OCI-LY3 (cell line): ENCODE results near the gene TMEM214.

Source experiments
- H2AFZ ChIP-seq: fragments of 200-600, 300-600 bp; shearing (Covaris generic); 2 replicates; pipeline ENCODE4 v1.6.0; 2014; ENCODE audit warnings: antibody characterized with exemption, low read depth, low read length
- H3K27ac ChIP-seq: fragments of 200-600, 300-600 bp; sonication (generic); 2 replicates; pipeline ENCODE4 v1.5.1; 2014; ENCODE audit warnings: mild to moderate bottlenecking, low read length, moderate library complexity, mixed read lengths
- H3K27me3 ChIP-seq: fragments of 200-600, 300-600 bp; sonication (generic); 2 replicates; pipeline ENCODE4 v1.6.1; 2014; ENCODE audit warnings: low read depth, low read length, mixed read lengths
- H3K36me3 ChIP-seq: fragments of 200-600, 300-600 bp; sonication (generic); replicated peaks from 2 replicates; pipeline ENCODE3; 2014; ENCODE audit warnings: low read depth, low read length, mixed read lengths
- H3K4me1 ChIP-seq: fragments of 300-600, 200-600 bp; sonication (generic); 2 replicates; pipeline ENCODE4 v1.6.1; 2014; ENCODE audit warnings: low read length, mixed read lengths
- H3K4me2 ChIP-seq: fragments of 200-600, 300-600 bp; sonication (generic); 2 replicates; pipeline ENCODE4 v1.6.1; 2014; ENCODE audit warnings: low read length, mixed read lengths
- H3K4me3 ChIP-seq: fragments of 300-600, 200-600 bp; sonication (generic); 2 replicates; pipeline ENCODE4 v1.5.1; 2014; ENCODE audit warnings: antibody characterized with exemption, mild to moderate bottlenecking, low read length, moderate library complexity
- H3K79me2 ChIP-seq: fragments of 300-600, 200-600 bp; shearing (Covaris generic); 2 replicates; pipeline ENCODE4 v1.6.1; 2014; ENCODE audit warnings: mild to moderate bottlenecking, low read length, mixed read lengths
- H3K9ac ChIP-seq: fragments of 300-600, 200-600 bp; shearing (Covaris generic); 2 replicates; pipeline ENCODE4 v1.6.0; 2014; ENCODE audit warnings: mild to moderate bottlenecking, low read length, moderate library complexity
- H3K9me3 ChIP-seq: fragments of 200-600, 300-600 bp; shearing (Covaris generic); 2 replicates; pipeline ENCODE4 v1.6.1; 2014; ENCODE audit warnings: low read length, mixed read lengths; ENCODE audit not compliant: insufficient read depth
- H4K20me1 ChIP-seq: fragments of 200-600, 300-600 bp; sonication (generic); 2 replicates; pipeline ENCODE4 v1.6.1; 2016; ENCODE audit warnings: low read length, mixed read lengths; ENCODE audit not compliant: insufficient read depth
- EZH2phosphoT487 ChIP-seq: fragments of 200-600 bp; shearing (Covaris generic); IDR thresholded peaks from 2 replicates; pipeline ENCODE4 v1.6.1; 2018; ENCODE audit warnings: antibody characterized with exemption, mixed run types, low read depth
- TF ChIP-seq, protein P1 (sequence below): fragments of 200-600, 300-600 bp; sonication (generic); IDR thresholded peaks from 2 replicates; pipeline ENCODE4 v1.5.1; 2014; ENCODE audit warnings: antibody characterized with exemption, low read length, low read depth

TMEM214 gene

GRCh38 chr2:27025281-27025800 lies 7.4 kb upstream of the TMEM214 start:
- H3K9ac ChIP-seq, result no peak overlapping the region
- H2AFZ ChIP-seq, result no peak overlapping the region
- peaks cover 9% of the 10 kb centered on the region for H3K36me3 ChIP-seq
- H3K27me3 ChIP-seq, result peaks cover 5% of the 10 kb centered on the region; the same call in 1 of the 2 replicates
- no peaks in the 10 kb centered on the region for H3K4me1 ChIP-seq
- peaks cover 11% of the 10 kb centered on the region for H4K20me1 ChIP-seq
- H3K27ac ChIP-seq, result no peak overlapping the region
- H3K4me2 ChIP-seq, result no peak overlapping the region
- no peak overlapping the region for H3K4me3 ChIP-seq
- TF ChIP-seq, protein P1, sequence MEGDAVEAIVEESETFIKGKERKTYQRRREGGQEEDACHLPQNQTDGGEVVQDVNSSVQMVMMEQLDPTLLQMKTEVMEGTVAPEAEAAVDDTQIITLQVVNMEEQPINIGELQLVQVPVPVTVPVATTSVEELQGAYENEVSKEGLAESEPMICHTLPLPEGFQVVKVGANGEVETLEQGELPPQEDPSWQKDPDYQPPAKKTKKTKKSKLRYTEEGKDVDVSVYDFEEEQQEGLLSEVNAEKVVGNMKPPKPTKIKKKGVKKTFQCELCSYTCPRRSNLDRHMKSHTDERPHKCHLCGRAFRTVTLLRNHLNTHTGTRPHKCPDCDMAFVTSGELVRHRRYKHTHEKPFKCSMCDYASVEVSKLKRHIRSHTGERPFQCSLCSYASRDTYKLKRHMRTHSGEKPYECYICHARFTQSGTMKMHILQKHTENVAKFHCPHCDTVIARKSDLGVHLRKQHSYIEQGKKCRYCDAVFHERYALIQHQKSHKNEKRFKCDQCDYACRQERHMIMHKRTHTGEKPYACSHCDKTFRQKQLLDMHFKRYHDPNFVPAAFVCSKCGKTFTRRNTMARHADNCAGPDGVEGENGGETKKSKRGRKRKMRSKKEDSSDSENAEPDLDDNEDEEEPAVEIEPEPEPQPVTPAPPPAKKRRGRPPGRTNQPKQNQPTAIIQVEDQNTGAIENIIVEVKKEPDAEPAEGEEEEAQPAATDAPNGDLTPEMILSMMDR, result no peak
- TF ChIP-seq EZH2phosphoT487, result no peak
- H3K9me3 ChIP-seq, result no peaks in the 10 kb centered on the region
- no peaks in the 10 kb centered on the region for H3K79me2 ChIP-seq

- Histone ChIP-seq H3K4me1 (no peaks in the 10 kb centered on the region), H3K27ac (no peak overlapping the region), H2AFZ (no peak overlapping the region), H3K27me3 (peaks cover 4% of the 10 kb centered on the region; the same call in 1 of the 2 replicates), H3K79me2 (no peaks in the 10 kb centered on the region), H3K9me3 (no peaks in the 10 kb centered on the region), H3K36me3 (peaks cover 9% of the 10 kb centered on the region), H3K4me2 (no peak overlapping the region), H3K9ac (no peak overlapping the region), H3K4me3 (no peak overlapping the region), H4K20me1 (peaks cover 11% of the 10 kb centered on the region)
- TF ChIP-seq, protein P1, result no peak
- no peak for TF ChIP-seq EZH2phosphoT487
These were observed 6.6 kb upstream of the TMEM214 start for GRCh38 chr2:27025861-27026851.

DNA sequence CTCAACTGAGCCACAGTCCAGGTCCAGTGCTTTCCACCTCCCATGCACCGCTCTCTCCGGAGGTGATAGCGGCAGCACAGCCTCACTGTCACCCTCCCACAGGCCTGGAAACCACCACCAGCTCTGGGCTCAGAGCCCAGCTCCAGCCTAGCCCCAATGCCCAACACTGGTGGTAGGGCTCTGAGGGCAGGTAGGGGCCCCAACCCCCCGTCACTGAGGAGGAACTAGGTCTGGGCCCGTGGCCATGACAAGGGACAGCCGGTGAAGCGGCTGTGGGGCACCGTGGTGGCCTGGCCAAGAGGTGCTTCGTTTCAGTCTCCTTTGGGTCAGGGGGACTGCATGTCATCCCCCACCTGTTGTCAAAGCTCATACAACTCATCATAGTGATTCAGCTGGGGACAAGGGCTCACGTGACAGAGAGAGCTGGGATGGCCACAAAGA lies 5.5 kb upstream of the TMEM214 start:
- peaks cover 9% of the 10 kb centered on the region; the same call in 1 of the 2 replicates for H3K79me2 ChIP-seq
- no peak overlapping the region for H3K9ac ChIP-seq
- peaks cover 13% of the 10 kb centered on the region for H3K36me3 ChIP-seq
- no peak overlapping the region for H3K4me2 ChIP-seq
- H2AFZ ChIP-seq, result no peak overlapping the region
- H3K27ac ChIP-seq, result no peak overlapping the region
- H3K9me3 ChIP-seq, result no peaks in the 10 kb centered on the region
- H3K27me3 ChIP-seq, result no peaks in the 10 kb centered on the region
- no peak for TF ChIP-seq EZH2phosphoT487
- TF ChIP-seq, protein P1, result no peak
- H4K20me1 ChIP-seq, result peaks cover 11% of the 10 kb centered on the region
- peaks cover 8% of the 10 kb centered on the region; the same call in 1 of the 2 replicates for H3K4me1 ChIP-seq
- no peak overlapping the region for H3K4me3 ChIP-seq

DNA sequence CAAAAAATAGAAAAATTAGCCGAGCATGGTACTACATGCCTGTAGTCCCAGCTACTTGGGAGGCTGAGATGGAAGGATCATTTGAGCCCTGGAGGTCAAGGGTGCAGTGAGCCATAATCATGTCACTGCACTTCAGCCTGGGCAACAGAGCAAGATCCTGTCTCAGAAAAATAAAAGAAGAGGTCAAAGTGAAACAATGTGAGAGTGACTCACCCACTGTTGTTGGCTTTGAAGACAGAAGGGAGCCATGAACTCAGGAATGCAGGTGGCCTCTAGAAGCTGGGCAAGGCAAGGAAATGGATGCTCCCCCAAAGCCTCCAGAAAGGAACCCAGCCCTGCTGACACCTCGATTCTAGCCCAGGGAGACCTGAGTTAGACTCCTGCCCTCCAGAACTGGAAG lies 3.7 kb upstream of the TMEM214 start:
- Histone ChIP-seq H3K4me2 (no peak overlapping the region), H3K4me3 (no peak overlapping the region), H3K27me3 (no peaks in the 10 kb centered on the region), H4K20me1 (peaks cover 11% of the 10 kb centered on the region), H3K36me3 (peaks cover 16% of the 10 kb centered on the region), H3K4me1 (peaks cover 13% of the 10 kb centered on the region), H2AFZ (no peak overlapping the region), H3K27ac (no peak overlapping the region), H3K9me3 (no peaks in the 10 kb centered on the region), H3K9ac (no peak overlapping the region), H3K79me2 (peaks cover 25% of the 10 kb centered on the region)
- no peak for TF ChIP-seq EZH2phosphoT487
- TF ChIP-seq, protein P1, result no peak
